ENCODE measurements around the gene GIPC2.
A peak's percentile ranks its signal among the peaks of the same experiment; 100 is the strongest.
"Not testable (repeated sequence)": the region's sequence is repeated elsewhere in the genome, so short reads cannot be mapped to it uniquely, and the experiment has no call there.

GIPC2 gene

DNA sequence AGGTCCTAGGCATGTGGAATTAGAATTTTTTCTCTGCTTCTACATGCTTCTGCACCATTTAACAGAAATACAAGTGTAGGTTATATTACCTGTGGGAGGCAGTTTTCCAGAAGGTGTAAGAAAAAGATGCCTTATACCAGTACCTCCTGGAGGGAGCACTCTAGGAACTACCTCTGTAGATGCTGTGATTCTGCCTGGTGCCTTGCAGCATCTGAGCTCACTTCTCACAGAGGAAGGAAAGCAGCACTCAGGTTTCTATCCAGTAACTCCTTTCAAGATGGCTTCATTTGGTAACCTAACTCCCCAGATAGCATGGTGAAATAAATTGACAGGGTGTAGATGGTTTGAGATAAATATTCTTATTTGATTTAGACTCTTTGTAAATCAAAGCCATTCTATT, 50.3 kb downstream of the GIPC2 start:
- DNase-seq (ENCODE audit: low read depth), result no peak

- peak; percentile 12 for DNase-seq (ENCODE audit: low read depth)
Measured at GRCh38 chr1:78096976-78097375, 51.2 kb downstream of the GIPC2 start.

- DNase-seq (ENCODE audit: low read depth), result no peak
Measured at GRCh38 chr1:78101051-78101450, 55.3 kb downstream of the GIPC2 start.

GRCh38 chr1:78101514-78101913, 55.7 kb downstream of the GIPC2 start:
- peak; percentile 96 for DNase-seq (ENCODE audit: low read depth)

DNA sequence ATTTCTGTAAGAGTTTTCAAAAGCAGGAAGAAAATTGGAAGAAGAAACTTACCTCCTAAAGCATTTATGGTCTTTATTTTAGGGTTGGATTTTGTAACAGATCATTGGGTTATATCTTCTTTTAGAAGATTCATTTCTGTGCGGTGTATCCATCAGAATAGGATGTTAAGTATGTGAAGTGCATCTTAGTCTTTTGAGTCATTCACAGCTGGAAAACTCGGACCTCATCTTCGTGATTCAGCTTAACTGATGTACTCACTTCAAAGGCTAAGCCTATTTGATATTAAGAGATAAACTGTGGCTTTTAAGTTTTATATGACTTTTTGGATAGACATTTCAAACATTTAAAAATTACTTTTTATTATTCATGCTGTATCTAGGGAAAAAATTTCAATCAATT, 56.3 kb downstream of the GIPC2 start:
- peak; percentile 79 for DNase-seq (ENCODE audit: low read depth)

- no peak for DNase-seq (ENCODE audit: low read depth)
Measured at GRCh38 chr1:78102916-78103315, 57.1 kb downstream of the GIPC2 start.

DNA sequence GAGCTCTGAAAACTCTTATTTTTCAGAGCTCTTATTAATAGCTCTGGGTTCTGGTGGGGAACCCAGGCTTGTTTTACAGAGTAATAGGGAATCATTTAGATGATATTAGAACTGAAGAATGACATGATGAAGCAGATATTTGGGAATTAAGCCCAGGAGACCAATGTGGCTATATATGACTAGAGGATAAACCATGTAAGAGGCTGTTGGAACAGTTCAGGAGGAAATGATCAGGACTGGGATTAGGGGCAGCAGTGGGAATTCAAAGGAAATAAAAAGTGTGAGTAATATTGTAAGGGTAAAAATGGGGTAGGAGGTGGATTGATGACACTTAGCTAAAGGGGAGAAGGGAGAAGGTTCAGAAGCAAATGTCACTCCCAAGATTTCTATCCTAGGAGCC, 58.6 kb downstream of the GIPC2 start:
- peak; percentile 43 for DNase-seq (ENCODE audit: low read depth)

DNA sequence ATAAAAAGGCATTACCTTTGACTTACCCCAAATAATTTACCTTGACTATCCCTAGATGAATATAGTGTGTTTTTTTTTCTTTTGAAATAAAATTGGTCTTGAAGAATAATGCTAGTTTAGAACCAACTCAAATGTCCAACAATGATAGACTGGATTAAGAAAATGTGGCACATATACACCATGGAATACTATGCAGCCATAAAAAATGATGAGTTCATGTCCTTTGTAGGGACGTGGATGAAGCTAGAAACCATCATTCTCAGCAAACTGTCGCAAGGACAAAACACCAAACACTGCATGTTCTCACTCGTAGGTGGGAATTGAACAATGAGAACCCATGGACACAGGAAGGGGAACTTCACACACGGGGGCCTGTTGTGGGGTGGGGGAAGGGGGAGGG, 63.9 kb downstream of the GIPC2 start:
- not testable (repeated sequence) for DNase-seq (ENCODE audit: low read depth)

DNA sequence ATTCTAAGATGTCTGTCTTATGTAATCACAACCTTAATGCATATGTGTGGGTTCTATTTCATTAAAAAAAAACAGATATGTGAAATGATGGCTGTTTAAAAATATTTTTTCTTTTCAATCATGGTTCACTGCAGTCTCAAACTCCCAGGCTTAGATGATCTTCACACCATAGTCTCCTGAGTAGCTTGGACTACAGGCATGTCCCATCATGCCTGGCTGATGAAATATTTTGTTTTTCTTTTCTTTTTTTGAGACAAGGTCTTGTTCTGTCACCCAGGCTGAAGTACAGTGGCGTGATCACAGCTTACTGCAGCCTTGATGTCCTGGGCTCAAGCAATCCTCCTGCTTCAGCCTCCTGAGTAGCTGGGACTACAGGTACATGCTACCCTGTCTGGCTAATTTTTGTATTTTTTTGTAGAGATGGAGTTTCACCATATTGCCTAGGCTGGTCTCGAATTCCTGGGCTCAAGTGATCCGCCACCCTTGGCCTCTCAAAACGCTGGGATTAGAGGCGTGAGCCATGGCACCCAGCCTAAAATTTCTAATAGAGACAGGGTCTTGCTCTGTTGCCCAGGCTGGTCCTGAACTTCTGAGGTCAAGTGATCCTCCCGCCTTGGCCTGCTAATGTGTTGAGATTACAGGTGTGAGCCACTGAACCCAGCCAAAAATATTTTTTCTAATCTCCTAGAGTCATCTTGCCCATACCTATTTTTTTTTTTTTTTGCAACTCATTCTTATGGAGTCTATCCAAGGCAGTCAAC, 67.6 kb downstream of the GIPC2 start:
- no peak for DNase-seq (ENCODE audit: low read depth)

DNA sequence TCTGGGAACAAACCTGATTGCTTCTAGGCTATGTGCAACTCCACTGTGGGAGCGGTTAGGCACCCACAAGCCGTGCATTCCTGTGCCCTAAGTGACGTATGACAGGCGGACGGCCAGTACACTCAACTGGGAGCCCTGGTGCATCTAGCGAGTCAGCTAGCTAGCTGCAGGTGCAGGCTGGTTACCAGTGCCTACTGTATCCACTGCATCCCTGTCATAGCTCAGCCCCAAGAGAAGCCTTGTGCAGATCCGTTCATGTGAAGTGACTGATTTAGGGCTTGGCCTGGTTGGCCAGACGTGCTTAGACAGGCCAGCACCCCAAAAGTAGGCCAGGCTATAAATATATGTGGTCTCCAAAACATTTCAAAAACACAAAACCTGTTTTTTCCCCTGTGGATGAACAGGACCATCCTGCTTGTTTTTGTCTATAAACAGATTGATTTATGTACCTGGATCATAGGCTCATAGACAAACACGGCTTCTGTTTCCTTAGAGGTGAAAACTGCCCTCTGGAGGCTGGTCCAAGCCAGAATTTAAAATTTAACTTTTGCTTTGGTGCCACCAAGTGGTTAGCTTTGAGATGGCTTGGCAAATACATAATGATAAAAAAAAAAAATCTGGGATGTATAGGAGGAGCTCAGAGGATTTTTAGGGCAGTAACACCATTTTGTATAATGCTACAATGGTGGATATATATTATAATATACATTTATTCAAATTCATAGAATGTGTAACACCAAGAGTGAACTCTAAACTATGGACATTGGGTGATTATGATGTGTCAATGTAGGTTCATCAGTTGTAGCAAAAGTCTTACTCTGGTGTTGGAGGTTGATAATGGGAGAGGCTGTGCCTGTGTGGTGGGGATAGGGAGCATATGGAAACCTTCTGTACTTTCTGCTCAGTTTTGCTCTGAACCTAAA, 68.5 kb downstream of the GIPC2 start:
- DNase-seq (ENCODE audit: low read depth), result peak; percentile 69

- DNase-seq (ENCODE audit: low read depth), result not testable (repeated sequence)
Measured at GRCh38 chr1:78120485-78120884, 74.7 kb downstream of the GIPC2 start.

DNA sequence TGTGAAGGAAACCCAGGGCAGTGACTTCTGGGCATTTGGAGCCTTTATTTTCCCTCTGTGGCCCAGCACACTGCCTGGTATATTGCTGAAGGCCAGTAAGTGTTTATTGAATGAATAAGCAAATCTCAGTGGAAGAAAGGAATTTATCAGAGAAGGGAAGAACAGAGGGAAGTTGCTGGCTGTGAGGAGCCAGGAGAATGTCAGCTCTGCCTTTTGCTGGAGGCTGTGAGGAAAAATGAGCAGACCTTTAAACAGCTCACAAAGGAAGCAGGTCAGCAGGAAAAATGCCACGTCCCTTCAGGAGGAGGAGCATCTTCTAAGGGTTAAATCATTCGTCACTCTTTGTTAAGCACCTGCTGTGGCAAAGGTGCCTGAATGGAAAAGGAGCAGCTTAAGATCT, 75.9 kb downstream of the GIPC2 start:
- no peak for DNase-seq (ENCODE audit: low read depth)

GRCh38 chr1:78122389-78122788, 76.6 kb downstream of the GIPC2 start:
- DNase-seq (ENCODE audit: low read depth), result no peak

DNA sequence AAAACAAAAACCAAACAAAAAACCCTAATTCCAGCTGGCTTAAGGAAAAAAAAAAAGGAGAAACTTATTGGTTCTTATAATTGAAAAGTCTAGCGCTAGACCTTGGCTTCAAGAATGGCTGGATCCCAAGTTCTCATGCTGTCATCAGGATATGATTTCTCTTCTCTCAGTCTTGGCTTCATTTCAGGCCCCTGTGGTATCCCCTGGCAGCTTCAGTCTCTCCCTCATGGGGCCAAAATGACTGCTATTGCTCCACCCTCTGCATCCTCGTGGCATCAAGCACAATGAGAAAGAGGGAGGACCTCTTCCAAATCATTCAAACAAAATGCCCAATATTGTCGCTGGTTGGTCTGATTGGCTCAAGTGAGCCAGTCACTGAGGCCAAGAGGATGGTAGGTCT, 80.7 kb downstream of the GIPC2 start:
- DNase-seq (ENCODE audit: low read depth), result peak; percentile 82

GRCh38 chr1:78132174-78132947, 86.6 kb downstream of the GIPC2 start:
- DNase-seq (ENCODE audit: low read depth), result no peak

DNA sequence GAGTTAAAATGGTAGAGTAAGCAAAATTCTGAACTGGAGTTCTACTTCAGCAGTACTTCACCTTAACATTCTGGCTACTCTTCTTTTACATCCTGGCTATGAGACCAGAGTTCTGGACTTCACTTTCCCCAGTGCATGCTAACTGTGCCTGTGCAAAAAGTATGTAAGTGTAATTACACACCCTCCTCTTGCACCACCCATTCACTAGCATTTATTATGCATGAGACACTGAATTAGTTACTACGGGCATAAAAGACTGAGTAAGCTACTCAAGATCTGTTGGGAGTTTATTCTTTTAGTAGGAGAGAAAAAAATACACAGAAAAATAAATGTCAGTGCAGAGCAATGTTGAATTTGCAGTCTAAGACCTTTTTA, 87.2 kb downstream of the GIPC2 start:
- no peak for DNase-seq (ENCODE audit: low read depth)

- no peak for DNase-seq (ENCODE audit: low read depth)
Measured at GRCh38 chr1:78136680-78137079, 90.9 kb downstream of the GIPC2 start.

GRCh38 chr1:78141531-78142231, 95.9 kb downstream of the GIPC2 start:
- no peak for DNase-seq (ENCODE audit: low read depth)

DNA sequence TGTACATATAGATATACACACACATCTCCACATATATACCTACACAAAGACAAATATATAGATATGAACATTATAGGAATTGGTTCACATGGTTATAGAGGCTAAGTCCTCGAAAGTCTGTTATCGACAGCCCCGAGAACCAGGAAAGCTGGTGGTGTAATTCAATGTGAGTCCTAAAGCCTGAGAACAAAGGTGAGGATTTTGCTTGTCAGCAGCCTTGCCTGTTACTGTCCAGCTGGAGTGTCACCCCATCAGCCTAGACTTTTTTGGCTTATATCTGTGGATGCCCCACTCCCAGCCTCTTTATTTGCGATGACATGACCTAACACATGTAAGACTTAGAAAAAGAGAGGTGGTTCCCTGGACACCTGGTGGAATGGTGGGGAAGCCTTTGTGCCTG, 97.0 kb downstream of the GIPC2 start:
- no peak for DNase-seq (ENCODE audit: low read depth)

DNA sequence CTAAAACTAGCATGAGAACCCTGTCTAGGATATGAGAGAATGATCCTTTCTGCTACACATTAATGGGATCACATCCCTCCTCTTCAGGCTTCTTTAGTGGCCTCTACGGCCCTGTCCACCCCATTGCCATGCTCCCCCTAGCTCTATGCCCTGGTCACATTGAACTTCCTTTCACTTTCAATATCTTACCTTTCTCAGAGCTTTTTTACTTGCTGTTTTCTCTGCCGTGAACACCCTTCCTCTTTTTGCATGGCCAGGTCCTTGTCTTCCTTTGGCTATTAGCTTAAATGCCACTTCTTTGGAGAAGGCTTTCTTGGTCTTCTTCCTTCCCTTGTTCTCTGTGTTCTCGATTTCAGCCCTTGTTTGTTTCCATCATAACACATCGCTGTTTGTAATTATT, 97.4 kb downstream of the GIPC2 start:
- DNase-seq (ENCODE audit: low read depth), result no peak

- DNase-seq (ENCODE audit: low read depth), result no peak
Measured at GRCh38 chr1:78143673-78144072, 97.9 kb downstream of the GIPC2 start.

DNA sequence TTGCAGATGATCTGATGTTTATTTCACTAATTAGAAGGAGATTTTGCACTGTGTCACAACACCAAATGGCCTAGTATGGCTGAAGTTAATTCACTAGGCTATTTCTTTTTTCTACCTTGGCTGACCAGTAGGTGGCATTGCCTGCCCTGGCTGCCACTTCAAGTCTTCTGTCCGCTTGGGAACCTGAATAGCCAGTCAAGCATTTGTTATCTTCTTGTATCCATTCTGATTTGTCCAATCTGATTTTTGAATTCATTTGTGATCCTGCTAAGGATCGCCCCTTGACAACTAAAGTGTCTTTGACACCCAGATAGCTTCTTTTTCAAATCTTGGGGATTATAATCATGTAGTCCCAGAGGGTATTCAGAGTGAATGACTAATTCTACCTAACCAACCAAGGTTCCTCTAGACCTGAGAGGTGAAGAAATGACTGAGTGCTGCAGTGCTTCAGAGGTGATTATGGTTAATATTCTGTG, 99.4 kb downstream of the GIPC2 start:
- peak; percentile 85 for DNase-seq (ENCODE audit: low read depth)
